Body of pancreas (tissue), 4 donors: ENCODE measurements around the gene SLC5A9. TPM values are rescaled to one million over a fixed set of nuclear protein-coding genes. Genes with fewer than 3 reads are reported as not detected.

Source experiments
- ATAC-seq: fragments of 150-250 bp; one replicate; pipeline ENCODE4 v1.9.1; 2016
- DNase-seq, 4 donors: peaks; one replicate each; pipeline ENCODE4 v3.0.0-alpha.2; 2019
- H3K27ac ChIP-seq, 4 donors: fragments of 200-600 bp; sonication (generic); 1 replicate in 3 of 4; 2 replicates in 1 of 4; pipeline versions ENCODE4 v1.5.1 to v1.6.1; 2016 to 2019; ENCODE audit warnings: mild to moderate bottlenecking in 1 of 4, mixed read lengths in 1 of 4, moderate library complexity in 1 of 4
- H3K27me3 ChIP-seq, 2 donors: fragments of 200-600 bp; sonication (generic); one replicate each; pipeline ENCODE4 v1.6.0; 2016; ENCODE audit warnings: mild to moderate bottlenecking in 1 of 2
- H3K36me3 ChIP-seq, 2 donors: fragments of 200-600 bp; sonication (generic); replicated peaks in 1 of 2; 2 replicates each; pipeline ENCODE4 v1.5.1; 2016; ENCODE audit warnings: low read depth in 2 of 2; ENCODE audit not compliant: insufficient read depth in 1 of 2
- H3K4me1 ChIP-seq: fragments of 200-600 bp; sonication (generic); one replicate; pipeline ENCODE4 v1.6.0; 2016
- H3K4me3 ChIP-seq, 2 donors: fragments of 200-600 bp; sonication (generic); 1 replicate in 1 of 2; 2 replicates in 1 of 2; pipeline ENCODE4 v1.5.1; 2016 to 2019
- H3K9me3 ChIP-seq, 3 donors: fragments of 200-600 bp; sonication (generic); 1 replicate in 2 of 3; 2 replicates in 1 of 3; pipeline ENCODE4 v1.5.1; 2016
- POLR2A ChIP-seq, 3 donors: fragments of 450-650 bp; IDR thresholded peaks; one replicate each; pipeline ENCODE4 v1.6.1; 2016; ENCODE audit warnings: antibody characterized with exemption in 3 of 3, mild to moderate bottlenecking in 2 of 3
- WGBS, 2 donors: methylation state at CpG; one replicate each; pipeline ENCODE4 v1.1.5; 2017; 5-methylcytosine and 5-hydroxymethylcytosine counted together
- intact Hi-C: fragments of 100-400 bp; cut with DNase I; formaldehyde crosslinking; loops from one replicate; pipeline ENCODE4 v1.15.1; 2023
- total RNA-seq, 2 donors: library from RNA; depleted of rRNA; stranded (reverse); fragments of >200 nt; gene quantifications; one replicate each; pipeline ENCODE4 v1.1.0, GENCODE V29; 2016
- TF ChIP-seq, protein P1 (sequence below), 7 experiments: fragments of 450-650 bp in 4 of 7; fragments of 200-600 bp in 3 of 7; sonication (generic) in 3 of 7; IDR thresholded peaks; one replicate each; pipeline ENCODE4 v1.5.1; 2016 to 2019; ENCODE audit warnings: antibody characterized with exemption in 7 of 7

The SLC5A9 gene
- total RNA-seq, 2 donors from 2014 or later = 3.3 to 5.2 TPM

DNA sequence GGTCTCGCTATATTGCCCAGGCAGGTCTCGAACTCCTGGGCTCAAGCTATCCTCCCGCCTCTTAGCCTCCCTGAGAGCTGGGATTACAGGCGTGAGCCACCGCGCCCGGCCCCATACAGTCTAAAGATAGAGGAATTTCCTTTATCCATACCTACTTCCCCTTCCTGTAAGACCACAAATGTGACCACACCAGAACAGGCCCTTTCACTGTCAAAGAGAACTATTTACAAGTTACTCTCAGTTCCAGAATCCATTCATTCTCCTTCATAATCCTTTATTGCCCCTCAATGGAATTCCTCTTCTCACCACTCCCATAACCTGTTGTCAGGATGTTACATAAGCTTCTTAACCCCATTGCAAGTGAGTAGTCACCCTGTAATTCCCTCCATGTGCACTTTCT is 26.3 kb upstream of the SLC5A9 start:
- no peaks in the 10 kb centered on the region for H3K36me3 ChIP-seq
- intact Hi-C loops = no loop called here
- H3K27ac ChIP-seq = no peak overlapping the region
- TF ChIP-seq POLR2A (IDR thresholded peaks at IDR 0.05) = no peak
- WGBS, 2 donors = 69 to 76% methylated on average over 7 of the region's 7 CpGs
- no peaks in the 10 kb centered on the region for H3K4me1 ChIP-seq
- H3K4me3 ChIP-seq = no peak overlapping the region
- no peak for ATAC-seq
- no peaks in the 10 kb centered on the region for H3K9me3 ChIP-seq
- no peak for DNase-seq
- H3K27me3 ChIP-seq = peaks cover 0 to 4% of the 10 kb centered on the region in 2 donors

DNA sequence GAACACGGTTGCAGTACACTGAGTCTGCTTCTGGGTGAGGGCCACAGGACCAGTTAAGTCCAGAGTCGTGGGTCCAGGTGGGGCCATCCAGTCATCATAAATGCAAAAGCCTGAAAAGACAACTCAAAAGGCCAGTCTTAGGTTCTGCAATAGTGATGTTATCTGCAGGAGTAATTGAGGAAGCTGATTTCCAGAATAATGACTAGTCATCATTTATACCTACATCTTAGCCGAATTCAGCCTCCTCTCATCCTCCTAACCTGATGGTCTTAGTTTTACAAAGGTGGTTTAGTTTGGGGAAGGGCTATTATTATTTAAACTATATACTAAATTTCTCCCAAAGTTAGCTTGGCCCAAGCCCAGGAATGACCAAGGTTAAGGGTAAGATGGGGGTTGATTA is 23.5 kb upstream of the SLC5A9 start:
- Histone ChIP-seq H3K9me3 (no peaks in the 10 kb centered on the region), H3K4me1 (no peaks in the 10 kb centered on the region), H3K27me3 (peaks cover 0 to 4% of the 10 kb centered on the region in 2 donors), H3K36me3 (no peaks in the 10 kb centered on the region), H3K4me3 (no peak overlapping the region), H3K27ac (peak overlapping the region in 1 of 4 donors; percentile 19)
- TF ChIP-seq POLR2A (IDR thresholded peaks at IDR 0.05) = no peak
- TF ChIP-seq, protein P1, sequence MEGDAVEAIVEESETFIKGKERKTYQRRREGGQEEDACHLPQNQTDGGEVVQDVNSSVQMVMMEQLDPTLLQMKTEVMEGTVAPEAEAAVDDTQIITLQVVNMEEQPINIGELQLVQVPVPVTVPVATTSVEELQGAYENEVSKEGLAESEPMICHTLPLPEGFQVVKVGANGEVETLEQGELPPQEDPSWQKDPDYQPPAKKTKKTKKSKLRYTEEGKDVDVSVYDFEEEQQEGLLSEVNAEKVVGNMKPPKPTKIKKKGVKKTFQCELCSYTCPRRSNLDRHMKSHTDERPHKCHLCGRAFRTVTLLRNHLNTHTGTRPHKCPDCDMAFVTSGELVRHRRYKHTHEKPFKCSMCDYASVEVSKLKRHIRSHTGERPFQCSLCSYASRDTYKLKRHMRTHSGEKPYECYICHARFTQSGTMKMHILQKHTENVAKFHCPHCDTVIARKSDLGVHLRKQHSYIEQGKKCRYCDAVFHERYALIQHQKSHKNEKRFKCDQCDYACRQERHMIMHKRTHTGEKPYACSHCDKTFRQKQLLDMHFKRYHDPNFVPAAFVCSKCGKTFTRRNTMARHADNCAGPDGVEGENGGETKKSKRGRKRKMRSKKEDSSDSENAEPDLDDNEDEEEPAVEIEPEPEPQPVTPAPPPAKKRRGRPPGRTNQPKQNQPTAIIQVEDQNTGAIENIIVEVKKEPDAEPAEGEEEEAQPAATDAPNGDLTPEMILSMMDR (IDR thresholded peaks at IDR 0.05) = no peak
- 58 to 60% methylated on average over 3 of the region's 3 CpGs for WGBS, 2 donors
- no peak for ATAC-seq
- intact Hi-C loops = no loop called here
- no peak for DNase-seq

DNA sequence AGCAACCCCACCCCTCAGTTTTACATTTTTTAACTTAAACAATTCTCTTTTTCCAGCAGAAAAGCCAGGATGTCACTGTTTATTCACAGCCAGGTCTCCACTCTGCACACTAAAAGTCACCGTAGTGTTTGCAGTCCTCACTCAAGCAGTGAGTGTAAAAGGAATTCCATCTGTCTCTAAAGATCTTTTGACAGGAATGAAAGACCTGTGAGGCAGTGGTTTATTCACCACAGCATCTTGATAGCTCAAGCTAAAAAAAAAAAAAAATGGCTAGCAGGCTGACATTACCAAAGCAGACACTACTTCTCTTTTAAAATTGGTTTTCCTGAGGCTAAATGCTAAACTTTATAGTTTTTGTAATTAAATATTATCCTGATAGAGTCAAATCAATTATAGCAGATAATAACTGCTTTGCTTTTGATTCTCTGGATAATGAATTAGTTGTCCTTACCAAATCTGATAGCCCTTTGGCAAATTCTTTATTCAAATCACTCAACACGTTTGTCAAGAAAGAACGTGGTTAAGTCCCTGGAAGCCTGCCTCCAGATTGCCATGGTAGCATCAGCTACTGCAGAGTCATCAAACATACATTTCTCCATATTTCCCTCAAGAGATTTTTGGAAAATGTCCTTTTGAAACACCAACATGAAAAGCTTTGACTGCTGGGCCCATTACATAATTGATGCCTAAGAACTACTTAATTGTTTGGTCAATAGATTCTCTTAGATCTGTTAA is 22.2 kb upstream of the SLC5A9 start:
- H3K4me3 ChIP-seq = no peak overlapping the region
- no peaks in the 10 kb centered on the region for H3K36me3 ChIP-seq
- no peaks in the 10 kb centered on the region for H3K9me3 ChIP-seq
- no peak overlapping the region for H3K27ac ChIP-seq
- H3K4me1 ChIP-seq = no peaks in the 10 kb centered on the region
- ATAC-seq (no peak), DNase-seq (no peak)
- intact Hi-C loops = loop anchor here (10.0 kb wide), 1 partner anchor 456 kb away; no protein-coding TSS in a partner anchor
- 27 to 40% methylated on average over 3 of the region's 3 CpGs for WGBS, 2 donors
- TF ChIP-seq POLR2A (IDR thresholded peaks at IDR 0.05) = no peak
- TF ChIP-seq, protein P1 (IDR thresholded peaks at IDR 0.05) = no peak
- no peaks in the 10 kb centered on the region for H3K27me3 ChIP-seq

DNA sequence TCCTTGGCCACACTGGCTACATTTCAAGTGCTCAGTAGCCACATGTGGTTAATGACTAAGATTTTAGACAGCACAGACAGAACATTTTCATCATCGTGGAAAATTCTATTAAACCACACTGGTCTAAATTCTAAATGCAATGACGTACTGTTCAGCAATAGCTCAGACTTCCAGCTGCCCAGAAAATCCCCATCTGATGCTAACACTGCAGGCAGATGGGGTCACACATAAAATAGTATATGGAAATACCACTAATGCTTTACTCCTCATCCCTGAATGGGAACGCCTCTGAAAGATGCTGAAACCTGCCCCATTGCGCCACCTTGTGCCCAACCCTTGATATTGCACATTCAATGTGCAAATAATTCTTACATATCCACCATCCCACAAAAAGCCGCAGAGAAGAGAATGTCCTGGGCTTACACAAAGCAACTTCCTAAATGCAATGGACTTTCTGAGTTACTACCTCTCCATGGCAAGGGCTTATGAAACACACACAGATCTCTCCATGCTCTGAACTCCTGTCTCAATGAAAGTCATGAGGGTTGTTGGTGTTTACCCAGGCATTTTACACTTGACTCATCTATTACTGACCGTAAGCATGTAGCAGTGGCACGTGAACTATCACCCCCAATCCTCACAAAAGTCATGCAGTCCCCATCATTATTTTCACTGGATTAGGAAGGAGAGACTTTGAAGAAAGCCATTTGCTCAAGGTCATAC is 20.3 kb upstream of the SLC5A9 start:
- H3K27ac ChIP-seq = no peak overlapping the region
- WGBS, 2 donors = 9 to 14% methylated on average over 7 of the region's 7 CpGs
- no peaks in the 10 kb centered on the region for H3K36me3 ChIP-seq
- DNase-seq (peak; percentile 69 to 74 (median 72)), ATAC-seq (peak; percentile 78)
- H3K27me3 ChIP-seq = no peaks in the 10 kb centered on the region
- no peak overlapping the region for H3K4me3 ChIP-seq
- H3K4me1 ChIP-seq = no peaks in the 10 kb centered on the region
- intact Hi-C loops = loop anchor here (2.0 to 10.0 kb wide), 2 partner anchors 93 to 457 kb away; no protein-coding TSS in a partner anchor
- TF ChIP-seq, protein P1 (IDR thresholded peaks at IDR 0.05) = peak; percentile 58 to 84 (median 80)
- TF ChIP-seq POLR2A (IDR thresholded peaks at IDR 0.05) = no peak
- no peaks in the 10 kb centered on the region for H3K9me3 ChIP-seq

DNA sequence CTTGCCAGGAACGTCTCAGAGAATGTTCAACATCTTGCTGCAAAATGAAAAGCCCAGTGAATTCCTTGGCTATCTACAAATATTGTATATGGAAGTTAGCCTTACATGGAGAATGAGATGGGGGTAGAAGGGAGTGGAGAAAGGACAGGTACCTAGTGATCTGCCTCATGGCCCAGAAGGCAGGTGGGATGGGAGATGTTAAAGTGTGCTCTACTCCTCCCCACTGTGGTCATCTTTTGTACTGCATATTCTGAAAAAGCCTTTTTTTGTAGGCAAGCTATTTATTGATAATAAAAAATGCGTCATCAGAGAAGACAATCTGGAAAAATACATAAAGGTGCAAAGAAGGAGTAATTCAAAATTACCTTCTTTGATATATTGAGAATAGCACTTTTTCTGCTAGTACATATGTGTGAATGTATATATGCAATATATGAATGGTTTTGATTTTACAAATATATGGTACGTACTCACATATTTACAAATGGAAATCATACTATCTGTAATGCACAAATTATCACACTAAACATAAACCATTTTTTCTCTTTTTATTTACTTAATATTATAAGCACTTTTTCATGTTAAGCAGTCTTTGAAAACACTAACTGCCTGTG is 19.1 kb upstream of the SLC5A9 start:
- DNase-seq (peak in 1 of 4 donors; percentile 16), ATAC-seq (peak; percentile 65)
- Histone ChIP-seq H3K36me3 (no peaks in the 10 kb centered on the region), H3K9me3 (no peaks in the 10 kb centered on the region), H3K27me3 (no peaks in the 10 kb centered on the region), H3K27ac (no peak overlapping the region), H3K4me3 (no peak overlapping the region), H3K4me1 (no peaks in the 10 kb centered on the region)
- WGBS, 2 donors = 50 to 54% methylated on average over 3 of the region's 3 CpGs
- intact Hi-C loops = loop anchor here (2.0 to 10.0 kb wide), 2 partner anchors 95 to 459 kb away; no protein-coding TSS in a partner anchor
- TF ChIP-seq, protein P1 (IDR thresholded peaks at IDR 0.05) = peak; percentile 33 to 65 (median 59)
- no peak for TF ChIP-seq POLR2A (IDR thresholded peaks at IDR 0.05)
